GM18519 (cell line): ENCODE results near the gene SAMD4A.

ENCODE experiments used
- ATAC-seq: cut with Tn5 transposase; IDR thresholded peaks from one replicate; pipeline ENCODE4 v1.9.1; 2021; ENCODE audit warnings: mild to moderate bottlenecking, moderate library complexity; ENCODE audit not compliant: unreplicated experiment, low FRiP score

Gene SAMD4A

GRCh38 chr14:54675236-54676128 lies 108.6 kb downstream of the SAMD4A start:
- no peak for ATAC-seq

GRCh38 chr14:54676812-54677708 lies 110.1 kb downstream of the SAMD4A start:
- no peak for ATAC-seq

DNA sequence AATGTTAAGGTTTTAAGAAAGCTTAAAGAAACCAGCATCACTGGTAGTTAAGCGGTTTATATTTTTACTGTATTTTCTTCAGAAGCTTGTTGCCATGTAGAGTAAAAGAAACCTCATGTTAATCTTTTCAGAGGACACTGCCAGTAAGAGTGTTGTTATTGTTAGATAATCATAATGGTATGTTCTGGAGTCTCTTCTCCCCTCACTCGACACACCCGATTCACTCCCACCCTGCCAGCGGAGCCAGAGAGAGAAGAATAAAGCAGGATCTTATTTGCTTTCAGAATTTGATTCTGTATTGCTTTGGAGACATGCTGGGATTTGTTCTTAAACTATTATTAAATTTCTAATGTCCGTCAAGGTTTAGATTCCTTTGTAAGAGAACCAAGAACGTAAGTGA lies 113.7 kb downstream of the SAMD4A start:
- no peak for ATAC-seq

- no peak for ATAC-seq
Measured at GRCh38 chr14:54681811-54682261, 114.9 kb downstream of the SAMD4A start.

DNA sequence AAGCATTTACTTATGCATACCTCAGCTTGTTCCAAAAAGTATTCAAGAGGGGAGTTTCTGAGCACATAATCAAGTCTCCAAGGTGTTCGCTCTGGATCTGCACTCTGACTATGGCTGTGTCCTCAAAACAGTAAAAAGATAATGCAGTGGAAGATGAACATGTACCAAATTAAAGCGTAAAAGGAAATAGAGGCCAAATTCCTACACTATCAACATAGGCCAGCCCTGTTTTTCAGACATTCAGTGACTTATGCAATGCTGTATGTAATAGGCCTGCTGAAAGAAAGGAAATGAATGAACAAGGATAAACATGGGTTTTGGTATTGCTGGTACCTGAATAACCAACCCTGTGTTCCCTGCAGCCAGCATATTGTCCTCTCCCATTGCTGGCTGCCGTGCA lies 115.7 kb downstream of the SAMD4A start:
- ATAC-seq = no peak

- ATAC-seq = no peak
Measured at GRCh38 chr14:54683882-54684794, 117.2 kb downstream of the SAMD4A start.

- ATAC-seq = no peak
Measured at GRCh38 chr14:54685286-54685845, 118.4 kb downstream of the SAMD4A start.

- no peak for ATAC-seq
Measured at GRCh38 chr14:54686219-54686870, 119.4 kb downstream of the SAMD4A start.

DNA sequence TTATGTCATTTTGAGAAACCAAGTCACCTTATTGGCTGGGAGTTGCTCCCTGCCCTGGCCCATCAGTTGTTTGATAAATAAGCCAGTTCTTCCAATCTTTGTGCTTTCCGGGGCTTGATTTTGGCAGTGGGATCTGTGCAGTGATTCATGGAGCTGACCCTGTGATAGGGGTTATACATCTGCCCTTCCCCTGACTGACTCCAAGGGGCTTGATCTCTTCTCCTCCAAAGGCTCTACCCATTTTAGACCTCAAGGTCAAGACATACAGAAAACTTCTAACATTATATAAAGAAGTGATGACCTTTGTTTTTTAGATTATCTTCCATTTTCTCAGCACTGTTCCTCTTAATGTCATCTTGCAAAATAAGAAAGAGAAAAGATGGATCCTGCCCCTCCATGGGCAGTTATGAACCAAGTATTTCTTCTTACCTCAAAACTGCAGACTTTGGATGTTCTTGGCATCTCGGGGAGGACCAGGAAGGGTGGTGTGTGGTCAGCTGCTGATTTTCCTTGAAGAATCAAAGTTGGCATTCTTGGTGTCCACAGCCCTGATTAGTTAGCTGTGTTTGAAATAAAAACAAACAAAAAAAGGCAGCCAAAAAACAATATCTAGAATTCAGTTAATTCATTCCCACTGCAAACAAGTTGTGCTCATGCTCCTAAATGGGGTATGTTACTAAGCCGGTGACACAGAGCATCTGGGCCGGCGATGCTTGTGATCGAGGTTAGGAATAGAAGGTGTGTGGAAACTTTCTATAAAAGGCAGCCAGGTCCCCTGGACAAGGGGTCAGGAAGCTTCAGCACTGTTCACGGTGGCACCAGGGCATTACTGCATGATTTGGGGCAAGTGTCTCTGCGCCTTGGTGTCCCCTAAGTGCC lies 120.2 kb downstream of the SAMD4A start:
- no peak for ATAC-seq

GRCh38 chr14:54687750-54688119 lies 120.8 kb downstream of the SAMD4A start:
- no peak for ATAC-seq

DNA sequence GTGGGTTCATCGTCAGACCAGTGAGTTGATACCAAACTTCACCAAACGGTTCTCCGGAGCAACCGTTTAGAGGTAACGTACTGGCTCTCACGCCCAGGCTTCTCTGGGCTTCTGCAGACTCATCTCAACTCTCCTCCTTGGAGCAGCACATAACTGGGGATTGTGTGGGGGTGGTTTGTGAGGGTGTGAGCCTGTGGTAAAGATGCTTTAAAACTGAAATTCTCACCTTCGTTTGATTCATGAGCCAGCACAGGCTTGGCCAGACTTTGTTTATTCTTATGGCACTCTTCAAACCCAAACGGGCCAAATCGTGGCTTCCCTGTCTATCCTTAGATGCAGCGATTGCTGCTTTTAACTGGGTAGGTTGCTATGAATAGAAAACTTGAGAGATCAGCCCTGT lies 121.3 kb downstream of the SAMD4A start:
- no peak for ATAC-seq

GRCh38 chr14:54689928-54690327 lies 123.0 kb downstream of the SAMD4A start:
- no peak for ATAC-seq

GRCh38 chr14:54690887-54691286 lies 124.0 kb downstream of the SAMD4A start:
- ATAC-seq = no peak

- ATAC-seq = no peak
Measured at GRCh38 chr14:54691525-54692283, 124.8 kb downstream of the SAMD4A start.

DNA sequence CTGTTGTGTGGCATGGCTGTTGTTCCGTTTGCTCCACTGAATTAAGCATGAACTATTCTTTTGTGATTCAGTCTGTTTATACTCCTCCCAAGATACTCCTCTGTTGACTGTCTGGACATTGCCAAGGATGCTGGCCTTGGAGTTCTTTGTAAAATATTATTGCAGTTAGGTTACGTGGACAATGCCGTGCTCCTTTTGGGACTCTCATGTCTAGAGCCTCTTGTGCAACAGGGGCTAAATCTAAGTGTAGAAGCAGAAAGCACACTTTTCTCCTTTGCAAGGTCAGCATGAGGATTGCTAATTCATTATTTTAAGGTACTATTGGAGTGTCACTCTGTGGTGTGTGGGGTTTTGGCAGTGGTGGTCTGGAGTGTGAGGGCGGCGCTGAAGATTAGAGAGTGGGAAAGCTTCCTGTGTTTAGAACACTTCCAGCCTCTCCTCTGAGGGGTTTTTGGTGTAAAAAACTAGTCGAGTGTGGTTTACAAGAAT lies 125.4 kb downstream of the SAMD4A start:
- no peak for ATAC-seq

GRCh38 chr14:54693761-54694160 lies 126.8 kb downstream of the SAMD4A start:
- no peak for ATAC-seq

GRCh38 chr14:54695196-54695595 lies 128.3 kb downstream of the SAMD4A start:
- ATAC-seq = no peak

- no peak for ATAC-seq
Measured at GRCh38 chr14:54697001-54697400, 130.1 kb downstream of the SAMD4A start.
